Measurements from ENCODE around the gene GPR132. TPM values are rescaled to one million over a fixed set of nuclear protein-coding genes. Genes with fewer than 3 reads are reported as not detected.
"Not testable (repeated sequence)": the region's sequence is repeated elsewhere in the genome, so short reads cannot be mapped to it uniquely, and the experiment has no call there.

GPR132 gene
- polyA plus RNA-seq, 5 donors = 0.99 to 1.9 (median 1.2) TPM

DNA sequence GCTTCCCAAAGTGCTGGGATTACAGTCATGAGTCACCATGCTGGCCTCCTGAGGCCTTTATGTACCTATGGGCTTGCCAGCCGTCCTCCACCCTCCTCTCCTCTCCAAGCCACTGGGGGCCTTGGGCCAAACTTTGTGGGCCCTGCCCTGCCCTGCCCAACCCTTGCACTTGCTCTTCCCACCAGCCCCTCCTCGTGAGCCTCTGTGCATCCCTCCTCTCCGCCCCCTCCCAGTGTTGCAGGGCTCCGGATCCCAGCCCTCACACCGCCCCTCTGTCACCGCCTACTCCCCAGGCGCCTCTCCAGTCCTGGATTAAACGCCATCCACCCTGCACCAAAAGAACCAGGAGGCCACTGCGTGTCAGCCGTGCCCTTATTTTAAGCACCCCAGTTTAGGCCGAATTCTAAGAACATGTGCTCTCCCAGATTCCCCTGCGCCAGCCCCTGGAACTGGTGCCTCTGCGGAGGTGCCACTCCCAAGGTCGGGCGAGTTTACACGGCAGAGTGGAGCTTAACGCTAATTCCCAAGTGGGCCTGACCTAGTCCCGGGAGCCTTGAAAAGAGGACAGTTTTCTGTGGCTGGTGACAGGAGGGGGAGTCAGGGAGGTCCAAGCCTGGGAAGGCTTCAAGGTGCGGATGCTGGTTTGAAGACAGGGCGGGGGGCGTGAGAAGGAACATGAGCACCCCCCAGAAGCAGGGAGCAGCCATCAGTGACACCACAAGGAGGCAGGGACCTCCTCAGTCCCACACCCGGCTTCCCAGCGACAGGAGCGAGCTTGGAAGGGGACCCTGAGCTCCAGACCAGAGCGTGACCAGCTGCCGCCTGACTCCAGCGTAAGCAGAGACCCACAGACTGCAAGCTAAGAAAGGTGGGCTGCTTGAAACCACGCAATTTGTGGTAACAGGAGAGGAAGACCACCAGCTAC, 23.1 kb downstream of the GPR132 start:
- DNase-seq = no peak

- DNase-seq = no peak
Measured at GRCh38 chr14:105039458-105040205, 25.6 kb downstream of the GPR132 start.

GRCh38 chr14:105035616-105036015, 29.6 kb downstream of the GPR132 start:
- DNase-seq = not testable (repeated sequence)

GRCh38 chr14:105034315-105035039, 30.8 kb downstream of the GPR132 start:
- DNase-seq = no peak

DNA sequence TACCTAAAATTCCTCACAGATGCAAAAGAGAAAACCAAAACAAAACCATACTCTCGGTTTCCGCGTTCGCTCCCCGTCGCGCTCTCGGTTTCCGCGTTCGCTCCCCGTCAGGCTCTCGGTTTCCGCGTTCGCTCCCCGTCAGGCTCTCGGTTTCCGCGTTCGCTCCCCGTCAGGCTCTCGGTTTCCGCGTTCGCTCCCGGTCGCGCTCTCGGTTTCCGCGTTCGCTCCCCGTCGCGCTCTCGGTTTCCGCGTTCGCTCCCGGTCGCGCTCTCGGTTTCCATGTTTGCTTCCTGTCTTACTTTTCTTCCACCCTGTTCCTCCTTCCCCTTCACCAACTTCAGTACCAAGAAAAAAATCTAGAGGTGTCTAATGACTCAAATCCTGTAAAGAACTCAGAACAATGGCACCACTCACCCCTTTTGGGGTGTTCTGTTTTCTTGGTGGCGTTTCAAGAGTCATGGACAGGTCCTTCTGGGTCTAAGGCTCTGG, 31.8 kb downstream of the GPR132 start:
- not testable (repeated sequence) for DNase-seq

DNA sequence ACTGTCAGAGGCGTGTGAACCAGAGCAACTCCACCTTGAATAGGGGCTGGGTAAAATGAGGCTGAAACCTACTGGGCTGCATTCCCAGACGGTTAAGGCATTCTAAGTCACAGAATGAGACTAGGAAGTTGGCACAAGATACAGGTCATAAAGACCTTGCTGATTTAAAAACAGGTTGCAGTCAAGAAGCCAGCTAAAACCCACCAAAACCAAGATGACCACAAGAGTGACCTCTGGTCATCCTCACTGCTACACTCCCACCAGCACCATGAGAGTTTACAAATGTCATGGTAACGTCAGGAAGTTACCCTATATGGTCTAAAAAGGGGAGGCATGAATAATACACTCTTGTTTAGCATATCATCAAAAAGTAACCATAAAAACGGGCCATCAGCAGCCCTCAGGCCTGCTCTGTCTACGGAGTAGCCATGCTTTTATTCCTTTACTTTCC, 32.8 kb downstream of the GPR132 start:
- not testable (repeated sequence) for DNase-seq

DNA sequence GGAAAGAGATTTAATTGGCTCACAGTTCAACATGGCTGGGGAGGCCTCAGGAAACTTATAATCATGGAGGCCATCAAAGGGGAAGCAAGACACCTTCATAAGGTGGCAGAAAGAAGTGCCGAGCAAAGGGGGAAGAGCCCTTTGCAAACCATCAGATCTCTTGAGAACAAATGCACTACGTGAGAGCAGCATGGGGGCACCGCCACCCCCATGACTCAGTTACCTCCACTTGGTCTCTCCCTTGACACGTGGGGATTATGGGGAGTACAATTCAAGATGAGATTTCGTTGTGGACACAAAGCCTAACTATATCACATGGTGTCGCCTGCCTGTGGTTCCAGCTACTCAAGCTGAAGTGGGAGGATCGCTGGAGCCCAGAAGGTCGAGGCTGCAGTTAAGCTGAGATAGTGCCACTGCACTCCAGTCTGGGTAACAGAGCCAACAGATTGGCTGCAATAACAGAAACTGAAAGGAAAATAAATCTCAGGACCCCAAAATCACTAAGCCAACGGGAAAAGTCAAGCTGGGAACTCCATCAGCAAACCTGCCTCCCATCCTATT, 34.3 kb downstream of the GPR132 start:
- no peak for DNase-seq

DNA sequence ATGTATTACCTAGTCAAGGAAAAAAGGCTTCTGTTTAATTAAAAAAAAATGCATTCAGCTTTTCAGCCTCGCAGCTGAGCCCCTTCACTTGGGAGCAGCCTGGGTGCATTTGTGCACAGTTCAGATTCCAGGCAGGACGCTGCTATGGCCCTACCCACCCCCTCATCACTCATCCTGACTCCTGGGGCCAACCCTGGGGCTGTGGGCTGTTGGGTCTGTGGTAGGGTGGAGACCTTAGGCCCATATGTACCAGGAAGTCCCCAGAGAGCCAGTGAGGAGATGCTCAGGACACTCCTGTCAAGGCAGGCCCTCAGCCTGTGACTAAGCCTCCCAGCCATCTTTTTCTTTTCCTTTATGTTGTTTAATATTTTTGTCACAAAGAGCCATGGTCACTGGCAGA, 35.0 kb downstream of the GPR132 start:
- no peak for DNase-seq

DNA sequence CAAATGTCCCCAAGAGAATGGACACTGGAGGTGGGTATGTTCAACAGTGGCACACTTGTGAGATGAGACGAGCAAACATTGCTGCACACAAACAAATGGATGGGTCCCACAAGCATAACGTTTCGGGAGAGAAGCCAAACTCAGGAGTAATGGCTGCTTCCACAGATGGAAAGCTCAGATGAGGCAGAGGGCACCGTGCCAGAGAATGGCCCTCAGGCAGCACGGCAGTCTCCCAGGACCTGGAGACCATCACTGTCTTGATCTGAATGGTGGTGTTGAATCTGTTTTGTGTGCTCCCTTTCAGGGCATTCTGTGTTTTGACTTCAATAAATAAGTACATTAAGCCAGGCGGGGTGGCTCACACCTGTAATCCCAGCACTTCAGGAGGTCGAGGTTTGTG, 35.8 kb downstream of the GPR132 start:
- no peak for DNase-seq

GRCh38 chr14:105028251-105028927, 36.8 kb downstream of the GPR132 start:
- DNase-seq = no peak

DNA sequence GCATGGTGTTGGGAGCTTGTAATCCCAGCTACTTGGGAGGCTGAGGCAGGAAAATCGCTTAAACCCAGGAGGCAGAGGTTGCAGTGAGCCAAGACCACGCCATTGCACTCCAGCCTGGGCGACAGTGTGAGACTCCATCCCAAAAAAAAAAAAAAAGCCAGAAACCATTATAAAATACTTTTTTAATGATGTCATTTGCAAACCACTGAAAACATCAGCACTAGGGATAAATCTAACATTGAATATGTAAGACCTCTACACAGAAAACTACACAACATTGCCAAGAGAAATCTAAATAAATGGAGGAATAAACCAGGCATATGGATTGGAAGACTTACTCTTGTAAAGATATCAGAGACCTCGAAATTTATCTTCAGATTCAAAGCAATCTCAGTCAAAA, 37.5 kb downstream of the GPR132 start:
- DNase-seq = not testable (repeated sequence)

- DNase-seq = no peak
Measured at GRCh38 chr14:105026802-105027563, 38.2 kb downstream of the GPR132 start.

GRCh38 chr14:105026033-105026785, 39.0 kb downstream of the GPR132 start:
- DNase-seq = no peak

- DNase-seq = no peak
Measured at GRCh38 chr14:105025429-105025828, 39.8 kb downstream of the GPR132 start.

DNA sequence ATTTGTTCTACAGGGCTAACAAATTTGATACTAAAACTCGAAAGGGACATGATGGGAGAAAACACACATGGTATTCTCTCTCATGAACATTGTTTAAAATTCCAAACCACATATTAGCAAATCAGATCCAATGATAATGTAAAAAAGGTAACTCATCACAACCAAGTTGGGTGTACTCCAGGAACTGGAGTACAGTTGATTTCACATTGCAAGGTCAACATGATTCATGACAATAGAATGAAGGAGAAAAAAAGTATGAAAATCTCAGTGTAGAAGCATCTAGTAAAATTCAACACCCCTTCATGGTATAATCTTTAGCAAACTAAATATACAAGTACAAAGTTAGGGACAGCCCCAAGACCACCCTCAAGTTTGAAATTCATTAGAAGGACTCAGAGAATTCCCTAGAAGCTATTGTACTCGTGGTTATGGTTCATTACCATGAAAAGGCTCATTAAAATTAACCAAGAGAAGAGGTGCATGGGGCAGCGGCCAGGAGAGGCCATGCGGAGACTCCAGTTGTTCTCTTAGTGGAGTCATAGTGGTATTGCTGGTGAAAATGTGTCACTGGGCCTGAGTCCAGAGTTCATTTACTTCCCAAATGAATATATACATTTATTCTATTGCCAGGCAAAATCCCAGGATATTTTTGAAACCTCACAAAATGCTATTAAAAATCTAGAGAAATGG, 41.3 kb downstream of the GPR132 start:
- DNase-seq = no peak

DNA sequence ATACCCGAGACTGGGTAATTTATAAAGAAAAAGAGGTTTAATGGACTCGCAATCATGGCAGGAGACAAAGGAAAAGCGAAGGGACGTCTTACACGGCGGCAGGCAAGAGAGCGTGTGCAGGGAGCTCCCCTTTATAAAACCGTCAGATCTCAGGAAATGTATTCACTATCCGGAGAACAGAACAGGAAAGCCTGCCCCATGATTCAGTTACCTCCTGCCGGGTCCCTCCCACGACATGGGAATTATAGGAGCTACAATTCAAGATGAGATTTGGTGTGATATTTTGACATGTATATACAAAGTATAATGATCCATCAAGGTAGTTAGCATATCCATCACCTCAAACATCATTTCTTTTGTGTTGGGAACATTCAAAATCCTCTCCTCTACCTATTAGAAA, 42.1 kb downstream of the GPR132 start:
- DNase-seq = no peak

GRCh38 chr14:105022276-105022670, 43.0 kb downstream of the GPR132 start:
- DNase-seq = no peak

- no peak for DNase-seq
Measured at GRCh38 chr14:105021656-105022275, 43.5 kb downstream of the GPR132 start.
